DMS 273 treated with DMSO at 0.1 percent for 48 hours (cell line): ENCODE results near the gene UTRN.

ENCODE experiments used
- DNase-seq: peaks from one replicate; lab custom pipeline; 2025; lab: John Stamatoyannopoulos, UW

Gene UTRN

DNA sequence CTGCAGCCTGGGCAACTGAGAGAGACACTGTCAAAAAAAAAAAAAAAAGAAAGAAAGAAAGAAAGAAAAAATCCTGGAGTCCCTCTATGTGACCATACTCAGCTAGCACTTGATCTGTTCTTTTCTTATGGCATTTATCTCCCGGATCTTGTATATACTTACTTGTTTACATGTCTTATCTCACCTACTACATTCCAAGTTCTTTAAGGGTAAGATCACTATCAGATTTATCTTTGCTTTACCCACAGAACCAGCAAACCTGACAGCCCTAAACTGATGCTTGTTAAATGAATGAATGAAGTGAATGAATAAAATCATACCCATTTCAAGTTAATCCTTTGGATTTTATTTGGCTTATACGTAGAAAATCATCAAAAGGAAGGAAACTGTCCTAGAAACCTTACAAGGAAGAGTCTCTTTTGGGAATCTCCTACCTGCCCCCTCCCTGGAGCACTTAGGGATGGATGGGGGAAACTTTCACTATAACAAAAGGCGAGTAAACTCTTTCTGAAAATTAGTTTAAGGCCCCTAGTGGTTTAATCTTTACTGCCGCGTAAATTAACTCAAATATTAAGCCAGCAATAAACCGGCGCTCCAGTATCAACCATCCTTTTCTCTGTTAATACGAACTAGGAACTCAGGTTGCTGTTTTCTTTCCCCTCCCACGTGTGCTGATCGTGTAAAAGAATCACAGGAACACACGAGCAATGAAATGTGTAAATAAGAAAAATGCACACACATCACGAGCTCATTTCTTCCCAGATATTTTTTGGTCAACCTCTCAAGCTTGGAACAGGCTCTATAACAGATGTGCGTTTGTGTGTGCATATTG is 1.3 kb upstream of the UTRN start:
- DNase-seq: no peak

DNA sequence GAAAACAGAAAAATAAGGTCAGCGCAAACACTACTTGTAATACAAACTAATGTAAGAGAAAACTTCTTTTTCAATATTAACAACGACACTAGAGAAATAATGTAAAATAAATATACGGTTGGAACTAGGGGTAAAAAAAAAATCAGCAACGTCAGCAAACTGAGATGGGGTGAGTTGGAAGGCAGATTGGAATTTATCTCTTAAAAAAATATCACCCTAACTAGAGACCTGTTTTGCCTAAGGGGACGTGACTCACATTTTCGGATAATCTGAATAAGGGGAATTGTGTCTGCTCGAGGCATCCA is 705 bp upstream of the UTRN start:
- DNase-seq: no peak

DNA sequence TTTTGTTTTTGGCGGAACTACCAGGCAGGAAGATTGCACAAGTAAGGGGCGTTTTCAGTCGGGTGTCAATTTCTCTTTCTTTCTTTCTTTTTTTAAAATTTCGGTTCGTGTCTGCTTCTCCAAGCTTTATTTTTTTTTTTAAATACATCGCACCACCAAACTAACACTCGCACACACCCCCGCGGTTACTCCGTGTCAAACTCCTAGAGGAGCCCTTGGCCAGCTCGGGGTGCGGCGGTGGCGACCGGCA is 338 bp downstream of the UTRN start:
- no peak for DNase-seq

- DNase-seq: no peak
Measured at GRCh38 chr6:144285798-144286502, 815 bp downstream of the UTRN start.

DNA sequence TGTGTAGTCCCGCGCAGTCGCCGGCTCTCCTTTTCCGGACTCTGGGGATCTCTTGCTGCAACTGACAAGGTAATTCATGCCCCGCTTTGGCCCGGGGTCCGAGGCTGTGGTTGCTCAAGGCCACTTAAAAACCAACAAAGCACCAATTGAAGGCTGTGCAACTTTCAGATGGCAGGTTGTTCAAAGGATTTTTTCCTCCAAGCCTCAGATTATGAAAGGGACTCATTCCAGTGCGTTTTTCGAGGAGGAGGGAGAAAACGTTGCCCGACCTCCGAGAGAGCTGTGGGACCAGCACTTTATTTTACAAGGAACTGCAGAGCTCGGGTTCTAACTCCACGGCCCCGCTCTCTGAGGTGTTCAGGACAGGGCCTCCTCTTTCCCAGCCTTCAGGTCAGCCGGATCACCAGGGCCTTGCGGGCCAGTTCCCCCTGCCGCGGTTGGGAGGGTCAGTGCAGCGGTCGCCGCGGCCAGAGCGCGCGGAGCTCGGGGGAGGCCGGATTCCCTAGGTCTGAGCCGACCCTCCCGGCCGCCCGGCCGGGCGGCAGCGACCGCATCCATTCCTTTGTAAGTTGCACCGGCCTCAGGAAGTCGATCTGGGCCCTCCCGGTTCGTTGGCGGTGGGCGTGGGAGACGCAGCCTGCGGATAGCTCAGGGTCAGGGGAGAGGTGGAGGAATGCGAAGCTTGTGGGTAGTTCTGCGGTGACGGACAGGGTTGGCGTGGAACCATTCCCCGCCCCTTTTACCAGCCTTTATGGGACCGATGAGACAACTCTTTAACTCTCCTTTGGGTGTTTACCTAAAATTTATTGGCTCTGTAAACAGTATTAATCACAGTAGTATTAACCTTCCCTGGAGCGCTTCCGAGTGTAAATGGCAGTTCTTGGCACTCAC is 1.6 kb downstream of the UTRN start:
- DNase-seq: no peak

GRCh38 chr6:144289006-144289405 is 3.9 kb downstream of the UTRN start:
- no peak for DNase-seq

DNA sequence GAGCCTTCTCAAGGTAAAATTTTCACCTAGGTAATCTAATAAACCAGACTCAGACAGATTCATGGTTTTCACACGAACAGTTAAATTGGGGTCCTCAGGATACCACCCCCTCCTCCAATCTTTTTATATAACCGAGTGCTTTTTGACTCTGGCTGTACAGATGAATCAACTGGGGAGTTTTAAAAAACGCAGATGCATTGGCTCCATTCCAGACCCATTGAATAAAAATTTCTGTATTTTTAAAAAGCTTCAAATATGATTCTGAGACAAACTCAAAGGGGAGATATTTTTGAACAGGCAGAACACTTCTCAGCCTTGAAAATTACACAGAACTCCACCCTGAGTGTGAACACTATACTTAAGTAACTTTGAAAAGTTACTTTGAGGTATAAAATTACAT is 7.2 kb downstream of the UTRN start:
- DNase-seq: no peak

GRCh38 chr6:144294016-144294415 is 8.9 kb downstream of the UTRN start:
- no peak for DNase-seq

- no peak for DNase-seq
Measured at GRCh38 chr6:144295211-144295610, 10.1 kb downstream of the UTRN start.

DNA sequence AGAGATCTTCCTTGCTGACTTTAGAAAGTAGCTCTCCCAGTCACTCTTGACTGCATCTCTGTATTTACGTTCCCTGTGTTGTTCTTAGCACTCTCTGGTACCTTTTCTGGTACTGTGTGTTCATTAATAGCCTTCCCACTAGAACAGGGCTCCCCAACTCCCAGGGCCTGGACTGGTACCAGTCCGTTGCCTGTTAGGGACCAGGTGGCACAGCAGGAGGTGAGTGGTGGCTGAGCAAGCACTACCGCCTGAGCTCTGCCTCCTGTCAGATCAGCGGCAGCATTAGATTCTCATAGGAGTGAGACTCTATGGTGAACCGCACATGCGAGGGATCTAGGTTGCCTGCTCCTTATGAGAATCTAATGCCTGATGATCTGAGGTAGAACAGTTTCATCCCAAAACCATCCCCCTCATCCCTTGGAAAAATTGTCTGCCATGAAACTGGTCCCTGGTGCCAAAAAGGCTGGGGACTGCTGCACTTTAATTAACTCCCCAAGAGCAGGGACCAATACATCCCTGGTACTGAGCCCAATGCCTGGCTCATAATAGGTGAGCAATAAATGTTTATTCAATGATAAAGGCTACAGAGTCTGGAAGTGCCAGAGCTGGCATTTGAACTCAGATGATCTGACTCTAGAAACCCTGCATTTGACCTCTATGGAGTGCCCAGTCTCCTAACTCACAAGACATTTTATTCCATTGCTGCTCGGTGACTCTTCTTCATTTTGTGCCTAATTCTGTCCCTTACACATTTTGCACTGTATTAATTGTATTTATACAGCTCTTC is 11.0 kb downstream of the UTRN start:
- no peak for DNase-seq

DNA sequence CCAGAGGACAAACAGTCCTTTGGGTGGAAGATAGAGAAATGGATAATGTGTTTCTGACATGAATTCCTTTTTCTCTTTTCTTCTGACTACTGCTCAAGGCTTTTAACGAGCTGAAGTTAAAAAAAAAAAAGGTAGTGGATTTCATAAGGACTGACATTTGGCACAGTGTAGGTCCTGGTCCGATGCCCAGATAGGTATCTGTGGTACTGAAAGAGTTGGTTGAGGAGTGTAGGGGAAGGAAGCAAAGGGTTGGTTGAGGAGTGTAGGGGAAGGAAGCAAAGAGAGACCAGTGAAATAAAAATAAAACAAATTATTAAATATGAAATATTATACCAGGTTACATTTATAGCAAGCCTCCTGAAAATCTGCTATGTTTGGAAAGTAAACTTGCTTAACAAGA is 11.8 kb downstream of the UTRN start:
- DNase-seq: no peak

GRCh38 chr6:144297511-144298100 is 12.5 kb downstream of the UTRN start:
- no peak for DNase-seq

DNA sequence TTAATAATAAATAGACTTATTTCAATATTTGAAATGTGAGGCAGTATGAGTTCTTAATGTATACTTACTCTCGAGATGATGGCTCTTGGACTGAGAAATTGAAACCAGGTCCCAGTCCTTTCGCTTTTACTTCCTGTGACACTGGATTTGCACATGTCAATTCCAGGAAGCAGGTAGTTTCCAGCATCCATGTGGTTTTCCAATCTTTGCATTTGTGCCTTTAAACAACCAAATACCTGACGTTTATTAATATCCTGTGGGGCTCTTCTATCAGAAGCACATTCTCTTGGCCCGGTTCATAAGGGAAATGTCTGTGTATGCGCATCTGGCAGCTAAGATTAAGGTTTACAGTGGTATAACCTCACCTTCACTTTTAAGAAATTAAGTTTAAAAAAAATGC is 13.1 kb downstream of the UTRN start:
- no peak for DNase-seq

- no peak for DNase-seq
Measured at GRCh38 chr6:144298916-144299315, 13.8 kb downstream of the UTRN start.

- no peak for DNase-seq
Measured at GRCh38 chr6:144302701-144303372, 17.7 kb downstream of the UTRN start.

DNA sequence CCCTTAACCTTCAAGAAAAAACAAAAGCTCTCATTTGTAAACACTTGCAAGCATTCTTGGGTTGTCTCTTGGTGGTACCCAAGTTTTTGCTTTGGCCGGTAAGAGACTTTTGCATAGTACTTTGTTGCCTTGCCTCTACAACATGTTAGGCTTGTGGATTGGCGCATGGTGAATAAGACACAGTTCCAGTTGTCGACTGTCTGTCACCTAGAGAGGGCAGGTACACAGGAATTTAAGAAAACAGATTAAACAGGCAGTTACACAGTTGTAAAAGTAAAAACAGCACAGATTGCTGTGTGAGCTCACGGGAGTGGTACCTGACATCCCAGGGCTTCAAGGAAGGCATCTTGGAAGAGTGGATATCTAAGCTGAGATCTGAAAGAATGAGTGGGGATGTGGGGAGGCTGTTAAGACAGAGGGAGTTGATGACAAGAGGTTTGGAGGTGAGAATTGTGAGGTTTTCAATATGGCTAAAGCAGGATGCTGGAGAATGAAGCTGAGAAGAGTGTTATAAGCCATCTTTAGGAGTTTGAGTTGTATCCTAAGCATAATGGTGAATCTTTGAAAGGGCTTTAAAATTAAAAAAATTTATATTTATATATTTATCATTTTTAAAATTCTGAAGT is 19.2 kb downstream of the UTRN start:
- DNase-seq: no peak

DNA sequence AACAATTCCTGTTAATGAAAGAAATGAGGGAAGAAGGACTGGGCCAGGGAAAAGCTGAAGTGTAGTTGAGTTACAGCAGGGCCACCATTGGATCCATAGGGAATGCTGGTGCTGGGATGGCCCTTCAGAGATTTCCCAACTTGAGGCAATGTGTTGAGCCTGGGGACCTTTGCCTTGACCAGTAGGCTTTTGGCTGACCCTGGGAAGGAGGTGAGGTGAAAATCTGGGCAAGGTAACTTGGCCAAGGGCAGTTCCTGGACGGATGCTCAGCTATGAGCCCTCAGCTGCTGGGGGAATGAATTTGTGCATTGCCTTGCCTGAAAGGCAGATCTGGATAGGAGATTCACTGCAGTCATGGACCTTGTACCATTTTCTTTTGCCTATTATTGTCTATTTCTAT is 20.4 kb downstream of the UTRN start:
- DNase-seq: no peak

DNA sequence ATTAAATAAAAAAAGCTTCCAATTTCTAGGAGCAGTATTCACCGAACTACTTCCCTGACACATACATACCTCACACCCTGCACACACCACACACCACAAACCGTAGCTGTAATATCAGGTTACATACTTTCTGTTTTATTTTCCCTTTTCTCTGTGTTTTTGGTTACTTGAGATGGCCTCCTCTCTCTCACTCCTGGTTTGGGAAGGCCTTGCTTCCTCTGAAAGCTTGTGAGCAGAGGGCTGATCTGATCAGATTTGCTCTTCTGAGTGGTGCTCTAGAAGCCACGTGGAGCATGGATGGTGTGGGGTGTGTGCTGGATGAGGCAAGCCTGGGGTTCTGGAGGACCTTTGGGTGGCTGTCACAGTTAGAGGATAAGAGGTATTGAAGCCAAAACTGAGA is 20.9 kb downstream of the UTRN start:
- DNase-seq: no peak

- no peak for DNase-seq
Measured at GRCh38 chr6:144307880-144308279, 22.7 kb downstream of the UTRN start.

GRCh38 chr6:144310765-144311164 is 25.6 kb downstream of the UTRN start:
- no peak for DNase-seq

DNA sequence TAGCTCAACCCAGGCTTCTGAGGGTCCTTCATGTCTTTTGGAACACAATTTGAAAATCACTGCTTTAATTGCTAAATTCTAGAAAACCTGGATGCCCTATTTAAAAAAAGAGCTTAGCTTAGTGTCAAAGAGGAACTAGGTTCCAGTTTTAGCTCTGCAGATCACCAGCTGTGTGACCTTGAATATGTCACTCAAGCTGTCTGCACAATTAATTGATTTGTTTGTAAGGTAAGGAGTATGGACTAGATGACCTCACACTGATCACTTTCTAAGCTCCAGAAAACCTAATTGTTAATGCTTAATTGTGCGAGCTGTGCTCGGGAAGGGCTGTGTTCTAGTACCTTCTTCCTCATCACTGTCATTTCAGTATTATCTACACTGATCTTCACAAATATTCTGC is 26.2 kb downstream of the UTRN start:
- no peak for DNase-seq
